NCI-H187 treated with DMSO at 0.1 percent for 48 hours (cell line): Measurements from ENCODE around the gene KCNQ5.
A peak's percentile ranks its signal among the peaks of the same experiment; 100 is the strongest.

Experiments used
- DNase-seq: peaks from one replicate; lab custom pipeline; 2025; lab: John Stamatoyannopoulos, UW

KCNQ5 gene

DNA sequence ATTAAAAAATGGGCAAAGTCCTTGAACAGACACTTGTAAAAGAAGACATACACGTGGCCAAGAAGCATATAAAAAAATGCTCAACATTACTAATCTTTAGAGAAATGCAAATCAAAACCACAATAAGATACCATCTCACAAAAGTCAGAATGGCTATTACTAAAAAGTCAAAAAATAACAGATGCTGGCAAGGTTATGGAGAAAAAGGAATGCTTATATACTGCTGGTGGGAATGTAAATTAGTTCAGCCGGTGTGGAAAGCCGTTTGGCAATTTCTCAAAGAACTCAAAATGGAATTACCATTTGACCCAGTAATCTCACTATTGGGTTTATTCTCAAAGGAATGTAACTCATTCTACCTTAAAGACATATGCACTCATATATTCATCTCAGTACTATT, 436.9 kb downstream of the KCNQ5 start:
- no peak for DNase-seq

DNA sequence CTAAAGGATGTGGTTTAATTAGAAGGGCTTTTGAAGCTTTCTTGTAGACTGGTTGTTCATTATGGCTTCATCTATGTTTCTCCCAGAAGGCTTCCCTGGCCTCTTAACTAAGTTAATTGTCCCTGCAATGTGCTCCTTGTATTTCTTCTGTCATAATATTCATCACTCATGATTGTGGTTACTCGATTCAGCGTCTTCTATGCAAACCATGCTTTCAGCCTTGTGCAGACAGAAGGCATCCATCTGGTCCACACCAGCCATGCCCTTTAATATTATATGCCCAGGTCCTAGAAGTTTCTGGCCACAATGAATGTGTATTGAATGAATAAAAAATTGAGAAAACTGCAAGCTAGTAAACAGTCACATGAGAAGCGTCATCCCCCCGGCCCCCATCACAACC, 440.3 kb downstream of the KCNQ5 start:
- peak; percentile 26 for DNase-seq

DNA sequence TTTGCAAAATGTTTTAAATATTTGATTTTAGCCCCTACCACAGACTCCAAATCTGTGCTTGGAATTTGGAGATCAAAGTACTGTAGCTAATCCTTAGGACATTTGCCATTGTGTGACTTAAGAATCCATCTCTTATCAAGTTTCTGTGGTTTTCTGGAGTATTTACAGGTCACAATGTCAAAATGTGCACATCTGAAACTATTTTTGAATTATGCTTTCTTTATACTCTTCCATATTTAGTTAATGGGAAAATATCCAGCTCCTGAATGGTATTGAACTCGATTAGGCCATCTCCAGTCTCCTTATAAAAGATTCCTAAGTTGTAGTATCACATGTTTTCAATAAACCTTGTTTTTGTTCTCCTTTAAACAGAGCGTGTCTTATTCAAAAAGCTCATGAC, 441.0 kb downstream of the KCNQ5 start:
- no peak for DNase-seq

DNA sequence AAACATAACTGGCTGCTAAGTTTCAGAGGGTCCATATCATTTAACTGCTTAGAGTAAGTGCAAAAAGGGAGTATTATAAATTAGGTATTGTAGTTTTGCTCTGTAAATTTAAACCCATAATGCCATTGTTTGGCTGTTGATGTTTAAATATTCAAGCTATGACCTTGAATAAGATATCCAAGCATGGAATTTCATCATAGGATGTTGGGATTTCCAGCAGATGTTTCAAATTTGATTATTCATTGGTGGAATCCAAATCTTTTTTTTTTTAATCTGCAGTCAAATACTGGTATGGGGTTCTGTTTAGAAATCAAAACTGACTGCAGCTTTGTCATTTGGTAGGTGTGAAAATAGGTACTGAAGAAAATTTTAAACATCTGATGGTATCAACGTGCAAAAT, 442.4 kb downstream of the KCNQ5 start:
- no peak for DNase-seq

DNA sequence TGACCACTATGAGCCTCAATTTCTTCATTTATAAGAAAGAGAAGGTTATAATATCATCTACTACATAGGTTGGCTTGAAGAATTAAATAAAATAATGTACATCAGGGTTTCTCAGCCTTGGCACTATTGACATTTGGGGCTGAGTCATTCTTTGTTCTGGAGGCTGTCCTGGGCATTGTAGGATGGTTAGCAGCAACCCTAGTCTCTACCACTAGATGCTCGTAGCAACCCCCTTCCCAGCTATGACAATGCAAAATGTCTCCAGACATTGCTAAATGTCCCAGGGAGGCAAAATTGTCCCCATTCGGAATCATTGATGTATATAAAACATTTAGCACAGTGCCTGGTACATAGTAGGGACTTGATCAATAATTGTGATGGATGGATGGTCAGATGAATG, 451.4 kb downstream of the KCNQ5 start:
- no peak for DNase-seq

DNA sequence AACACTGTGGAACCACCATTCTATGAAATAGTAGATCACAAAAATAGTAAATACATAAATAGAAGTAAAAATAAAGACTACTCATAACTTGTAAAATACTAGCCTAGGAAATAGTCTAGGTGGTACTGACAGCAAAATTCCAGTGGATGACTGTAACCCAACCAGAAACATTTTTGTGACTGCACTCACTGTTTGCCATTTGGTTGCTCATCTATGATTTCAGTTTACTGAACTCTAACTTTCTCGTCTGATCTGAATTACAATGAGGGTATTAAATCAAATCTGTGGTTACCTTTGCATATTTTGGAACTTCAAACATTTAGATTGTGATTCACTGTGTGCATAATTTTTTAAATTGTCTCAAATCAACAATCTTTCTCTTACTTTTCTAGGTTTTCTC, 452.3 kb downstream of the KCNQ5 start:
- no peak for DNase-seq

DNA sequence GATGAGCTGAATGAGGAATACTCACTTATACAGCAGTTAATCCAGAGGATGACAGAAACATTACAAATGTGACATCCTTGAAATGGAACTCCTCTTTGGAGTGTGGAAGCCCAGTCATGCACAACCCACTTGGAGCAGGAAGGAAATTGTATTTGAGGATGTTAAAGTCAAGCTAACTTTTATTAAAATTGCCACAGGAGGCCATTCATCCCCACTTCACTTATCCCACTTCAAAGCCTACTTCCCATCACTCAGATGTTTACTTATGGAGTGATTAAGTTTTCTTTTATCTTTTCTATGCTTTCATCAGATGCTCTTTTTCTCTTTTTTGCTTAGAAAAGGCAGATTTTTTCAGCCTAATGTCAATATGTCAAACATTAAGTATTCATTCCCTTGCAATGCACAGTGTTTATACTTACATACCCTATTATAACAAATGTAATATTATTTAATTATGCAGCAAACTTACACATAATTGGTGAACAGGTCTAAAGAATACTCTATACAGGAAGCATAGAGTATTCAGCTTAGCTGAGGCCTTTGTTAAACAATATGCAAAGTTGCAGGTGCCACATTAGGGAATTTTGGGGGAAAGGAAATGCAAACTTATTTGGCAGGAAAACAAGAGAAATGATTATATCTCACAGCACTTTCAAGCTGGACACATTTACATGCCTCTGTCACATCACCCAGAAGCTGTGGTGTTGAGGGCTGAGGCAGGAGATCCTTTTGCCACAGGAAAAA, 454.5 kb downstream of the KCNQ5 start:
- DNase-seq = peak; percentile 11

DNA sequence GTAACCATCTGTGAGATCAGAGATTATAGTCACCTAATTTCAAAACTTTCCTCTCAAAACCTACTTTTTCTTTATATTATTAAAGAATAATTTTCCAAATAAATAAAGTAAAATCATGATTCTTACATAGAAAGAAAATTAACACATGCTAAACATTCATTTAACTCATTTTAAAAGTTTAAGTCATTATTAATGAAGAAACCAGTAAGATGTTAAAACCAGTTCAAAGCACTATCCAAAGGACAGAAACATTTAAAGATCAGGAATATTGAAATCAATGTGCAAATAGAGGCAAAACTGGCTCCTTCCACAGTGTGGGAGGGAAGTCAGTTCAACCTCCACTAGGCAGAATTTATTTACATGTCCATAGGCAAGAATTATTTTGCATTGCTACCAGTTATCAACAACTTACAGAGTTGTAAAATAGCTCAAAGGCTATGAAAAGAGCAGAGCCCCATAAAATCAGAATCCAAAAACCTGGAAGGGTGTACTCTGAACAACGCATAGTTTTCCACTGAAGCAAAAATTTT, 456.5 kb downstream of the KCNQ5 start:
- DNase-seq = no peak

DNA sequence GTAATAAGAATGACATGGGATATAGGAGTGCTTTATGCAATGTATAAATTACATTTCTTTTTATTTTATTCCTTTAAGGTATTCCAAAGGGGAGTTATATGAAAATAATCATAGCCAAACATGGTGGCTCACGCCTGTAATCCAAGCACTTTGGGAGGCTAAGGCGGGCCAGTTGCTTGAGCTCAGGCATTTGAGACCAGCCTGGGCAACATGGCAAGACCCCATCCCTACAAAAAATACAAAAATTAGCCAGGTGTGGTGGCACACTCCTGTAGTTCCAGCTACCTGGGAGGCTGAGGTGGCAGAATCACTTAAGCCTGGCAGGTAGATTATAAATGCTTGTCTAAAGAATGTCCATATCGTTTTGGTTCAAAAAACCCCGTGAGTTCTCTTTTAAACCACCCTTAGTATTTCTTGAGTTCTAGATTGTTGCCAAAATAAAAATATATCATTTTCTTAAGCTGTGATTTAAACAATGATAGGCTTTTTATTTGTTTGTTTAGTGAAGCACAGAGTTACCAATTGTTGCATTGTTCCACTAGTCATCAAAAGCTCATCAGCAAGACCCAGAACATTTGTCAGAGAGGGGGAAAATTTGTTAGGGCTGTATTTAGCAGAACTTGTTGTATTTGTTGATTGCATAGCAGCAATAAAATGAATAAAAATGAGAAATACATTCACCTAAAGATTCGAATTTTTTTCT, 457.2 kb downstream of the KCNQ5 start:
- DNase-seq = no peak

DNA sequence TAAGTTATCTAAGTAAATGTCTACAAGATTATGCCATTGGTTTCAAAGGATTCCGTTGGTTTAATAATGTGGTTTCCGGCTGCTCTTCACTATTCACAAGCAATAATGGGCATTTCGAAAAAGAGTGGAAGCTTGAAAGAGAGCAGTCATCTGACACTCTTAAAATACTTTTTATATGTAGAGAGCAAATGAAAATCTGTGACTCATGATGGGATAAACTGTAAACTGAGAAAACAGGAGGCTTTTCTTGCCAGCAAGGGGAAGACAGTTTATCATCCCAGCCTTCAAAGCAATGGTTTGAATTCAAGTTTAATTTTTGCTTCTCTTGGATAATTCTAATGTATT, 457.7 kb downstream of the KCNQ5 start:
- no peak for DNase-seq

DNA sequence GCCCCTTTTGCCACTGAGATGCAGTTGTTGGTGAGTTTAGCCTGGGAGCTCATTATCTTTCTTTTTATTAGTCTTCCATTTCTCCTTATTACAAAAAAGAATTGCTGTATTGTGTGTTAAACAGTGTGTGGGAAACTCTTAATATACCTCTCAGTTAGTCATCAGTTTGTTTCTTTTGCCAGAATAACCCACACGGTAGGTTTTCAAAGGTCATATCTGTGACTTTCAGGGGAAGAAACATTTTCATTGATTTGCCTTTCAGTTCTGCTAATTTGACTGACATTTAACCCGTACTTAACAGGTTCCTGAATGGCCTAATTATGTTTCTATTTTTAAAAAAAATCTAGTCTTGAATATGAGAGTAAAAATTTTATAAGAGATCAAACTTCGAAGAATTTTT, 458.1 kb downstream of the KCNQ5 start:
- DNase-seq = no peak

DNA sequence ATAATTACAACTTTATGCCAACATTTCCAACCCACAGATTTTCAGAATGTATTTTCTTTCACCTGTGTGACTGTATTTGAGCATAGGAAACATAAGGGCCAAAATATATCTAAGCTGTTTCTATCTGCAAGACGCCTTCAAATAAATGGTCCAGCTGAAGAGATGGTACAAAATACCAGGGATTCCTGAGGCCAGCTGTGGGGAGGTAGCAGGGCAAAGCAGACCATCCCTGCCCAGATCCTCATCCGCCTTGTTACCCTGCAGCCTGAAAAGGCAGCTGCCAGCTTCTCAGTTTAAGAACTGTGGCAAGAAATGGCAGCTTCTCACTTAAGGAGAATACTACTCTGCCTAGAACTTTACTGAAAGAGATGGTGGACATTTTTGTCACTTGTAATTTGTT, 460.1 kb downstream of the KCNQ5 start:
- DNase-seq = no peak

DNA sequence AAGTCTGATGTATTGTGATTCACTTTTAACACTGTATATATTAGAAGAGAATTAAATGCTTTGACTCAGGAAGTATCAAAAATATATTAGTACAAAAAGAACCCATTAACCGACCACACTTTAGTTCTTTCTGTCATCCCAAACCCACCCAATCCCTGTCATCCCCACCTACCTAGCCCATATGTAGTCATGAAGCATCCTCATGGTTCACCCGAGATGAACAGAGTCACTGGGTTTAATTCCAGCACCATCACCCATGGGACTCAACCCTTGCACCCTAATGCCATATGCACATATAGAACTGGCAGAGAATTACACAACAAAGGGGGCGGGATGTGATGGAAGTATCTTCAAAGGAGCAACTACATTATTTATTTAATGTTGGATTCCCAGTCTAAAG, 462.0 kb downstream of the KCNQ5 start:
- no peak for DNase-seq

DNA sequence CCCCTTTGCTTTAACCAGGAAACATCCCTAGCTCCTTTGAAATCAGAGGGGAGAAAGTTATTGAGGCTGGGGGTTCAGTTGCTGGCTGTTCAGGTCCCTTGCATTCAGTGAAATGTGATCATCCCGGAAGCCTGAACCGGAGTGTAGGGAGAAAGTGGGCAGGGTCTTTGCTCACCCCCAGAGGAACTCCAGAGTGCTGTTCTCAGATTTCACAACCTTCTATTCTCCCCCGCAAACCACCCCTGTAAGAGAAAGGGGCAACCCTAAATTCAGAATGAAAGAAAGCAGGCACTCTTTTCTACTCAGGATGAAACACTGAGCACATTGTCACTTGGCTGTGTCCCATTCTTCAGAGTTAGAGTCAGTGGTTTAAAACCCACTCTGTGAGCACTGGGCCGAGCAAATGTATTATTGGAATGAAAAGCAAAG, 463.6 kb downstream of the KCNQ5 start:
- no peak for DNase-seq

DNA sequence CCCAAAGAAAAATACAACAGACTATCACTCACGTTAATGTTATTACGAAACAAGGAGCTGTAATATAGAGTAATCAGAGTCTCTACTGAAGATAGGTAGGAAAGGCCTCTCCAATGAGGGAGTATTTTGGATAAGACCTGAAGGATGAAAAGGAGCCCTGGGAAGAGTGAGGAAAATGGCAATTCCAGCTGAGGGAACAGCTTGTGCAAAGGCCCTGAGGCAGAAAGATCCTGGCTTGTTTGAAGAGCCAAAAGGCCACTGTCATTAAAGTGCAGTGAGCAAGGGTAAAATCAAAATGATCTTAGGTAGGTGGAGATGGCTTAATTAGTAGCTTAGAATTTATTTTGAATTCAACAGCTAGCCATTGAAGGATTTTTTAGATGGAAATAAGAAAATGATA, 464.9 kb downstream of the KCNQ5 start:
- DNase-seq = no peak

DNA sequence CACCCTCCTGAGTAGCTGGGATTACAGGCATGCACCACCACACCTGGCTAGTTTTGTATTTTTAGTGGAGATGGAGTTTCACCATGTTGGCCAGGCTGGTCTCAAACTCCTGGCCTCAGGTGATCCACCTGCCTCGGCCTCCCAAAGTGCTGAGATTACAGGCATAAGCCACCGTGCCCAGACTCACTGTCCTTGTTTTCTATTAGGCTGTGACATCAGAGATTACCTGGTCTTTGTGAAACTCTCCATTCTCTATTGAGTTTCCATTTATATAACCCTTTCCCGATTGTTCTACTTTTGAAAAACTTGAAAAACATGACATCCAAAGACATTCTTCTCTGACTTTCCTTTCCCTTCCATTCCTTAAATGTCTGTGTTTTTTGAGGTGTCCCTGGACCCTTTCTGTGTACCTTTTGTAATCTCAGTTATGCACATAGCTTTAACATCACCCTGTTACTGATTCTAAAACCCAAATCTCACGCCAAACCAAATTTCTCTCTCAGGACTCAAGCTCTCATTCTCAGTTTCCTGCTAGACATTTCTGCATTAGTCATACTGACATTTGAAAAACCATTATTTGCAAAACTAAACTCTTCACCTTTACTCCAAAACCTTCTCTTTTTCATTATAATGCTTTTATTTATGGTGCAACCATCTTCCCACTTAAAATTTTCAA, 466.4 kb downstream of the KCNQ5 start:
- DNase-seq = no peak

DNA sequence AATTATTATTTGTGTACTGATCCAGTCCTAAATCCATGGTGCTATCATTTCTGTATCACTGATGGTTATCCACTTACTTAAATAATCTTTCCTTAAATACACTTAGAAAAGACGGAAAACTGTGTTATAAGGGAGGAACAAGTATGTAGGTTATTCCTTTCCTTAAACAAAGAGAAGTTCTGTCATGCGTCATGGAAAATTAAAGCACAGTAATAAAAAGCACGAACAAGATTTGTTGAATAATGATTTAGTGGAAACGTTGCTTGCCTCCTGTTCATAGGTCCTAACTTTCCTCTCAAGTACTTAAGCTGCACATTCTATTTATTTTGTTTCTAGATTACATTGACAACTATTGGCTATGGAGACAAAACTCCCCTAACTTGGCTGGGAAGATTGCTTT, 483.1 kb downstream of the KCNQ5 start:
- no peak for DNase-seq

DNA sequence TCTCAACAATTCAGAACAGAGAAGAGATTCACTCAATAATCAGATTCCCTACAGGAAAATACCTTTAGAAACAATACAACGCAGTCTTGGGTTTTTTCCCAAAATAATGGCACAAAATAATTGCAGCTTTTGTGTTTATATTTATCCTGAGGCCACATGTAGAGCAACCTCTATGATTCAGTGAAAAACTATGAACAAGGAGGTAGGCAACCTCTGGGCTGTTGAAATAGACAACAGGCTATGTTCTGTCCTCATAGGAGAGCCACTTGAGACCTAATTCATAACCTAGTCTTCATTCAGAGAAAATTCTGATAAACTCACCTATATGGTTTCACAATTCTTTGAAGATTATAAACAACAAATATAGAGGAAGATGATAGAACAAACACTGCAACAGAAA, 485.2 kb downstream of the KCNQ5 start:
- no peak for DNase-seq

DNA sequence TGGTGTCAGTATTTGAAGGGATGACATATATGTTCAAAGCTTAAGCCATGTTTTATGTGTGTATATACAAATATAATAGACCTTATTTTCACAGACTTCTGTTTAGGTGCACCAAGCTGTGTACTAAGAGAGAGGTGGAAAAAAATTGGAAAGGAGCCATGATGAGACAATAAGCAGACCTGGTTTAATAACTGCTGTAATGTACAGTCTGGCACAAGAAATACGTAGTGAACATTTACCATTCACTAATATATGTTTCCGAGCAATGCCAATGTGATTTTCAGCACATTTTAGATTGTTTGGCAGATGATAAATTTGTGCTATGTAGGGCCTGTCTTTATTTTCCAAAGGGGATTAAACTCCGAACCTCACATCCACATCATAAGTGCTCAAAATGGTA, 487.1 kb downstream of the KCNQ5 start:
- DNase-seq = no peak

DNA sequence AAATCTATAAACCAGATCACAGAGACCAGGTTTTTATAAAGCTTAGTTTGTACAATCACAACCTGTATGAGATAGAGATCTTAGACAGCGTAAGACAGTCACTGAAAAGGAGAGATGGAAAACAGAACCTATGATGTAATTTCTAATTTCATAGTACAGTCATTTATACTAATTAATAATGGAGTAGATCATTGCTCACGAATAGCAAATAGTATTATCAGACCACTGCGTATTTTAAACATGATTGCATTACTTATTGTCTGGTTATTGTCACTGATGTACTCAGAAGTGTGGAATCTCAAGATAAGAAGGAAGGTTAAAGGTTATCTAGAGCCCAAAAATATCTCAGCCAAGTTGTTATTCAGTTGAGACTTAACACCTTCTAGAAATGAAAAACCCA, 487.8 kb downstream of the KCNQ5 start:
- DNase-seq = no peak

DNA sequence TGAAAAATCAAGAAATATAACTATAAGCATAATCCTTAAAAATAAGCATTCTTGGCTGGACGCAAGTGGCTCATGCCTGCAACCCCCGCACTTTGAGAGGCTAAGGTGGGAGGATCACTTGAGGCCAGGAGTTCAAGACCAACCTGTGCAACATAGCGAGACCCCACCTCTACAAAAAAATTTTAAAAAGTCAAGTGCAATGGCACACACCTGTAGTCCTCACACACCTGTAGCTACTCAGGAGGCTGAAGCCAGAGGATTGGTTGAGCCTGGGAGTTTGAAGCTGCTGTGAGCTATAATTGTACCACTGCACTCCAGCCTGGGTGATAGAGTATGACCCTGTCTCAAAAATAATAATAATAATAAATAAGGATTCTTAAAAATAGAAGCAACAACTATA, 494.5 kb downstream of the KCNQ5 start:
- DNase-seq = no peak

DNA sequence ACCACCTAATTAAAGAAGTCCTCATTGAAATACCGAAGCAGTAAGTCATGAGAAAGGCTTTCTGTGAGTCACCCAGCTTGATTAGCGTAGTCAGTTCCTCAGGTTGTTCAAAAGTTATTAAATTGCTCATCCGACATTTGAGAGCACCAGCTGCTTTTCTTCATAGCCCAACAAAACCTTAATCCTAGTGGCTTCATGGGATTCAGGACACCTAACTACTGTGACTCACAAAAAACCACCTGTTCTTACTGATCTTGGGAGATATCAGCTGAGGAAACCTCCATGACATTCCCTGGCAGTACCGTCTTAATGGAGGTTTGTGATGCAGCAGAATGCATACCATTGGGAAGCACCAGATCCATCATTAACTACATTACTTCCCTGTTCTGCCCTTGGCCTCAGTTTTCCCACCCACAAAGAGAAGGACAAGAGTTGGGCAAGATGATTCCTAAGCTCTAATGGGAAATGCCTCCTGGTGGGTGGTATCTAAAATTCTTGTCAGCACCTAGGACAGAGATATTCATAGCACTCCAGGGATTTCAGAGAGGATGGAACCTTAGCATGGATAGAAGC, 499.6 kb downstream of the KCNQ5 start:
- DNase-seq = no peak
